T-cell (primary cell): ENCODE data around the gene BRPF1. TPM values are rescaled to one million over a fixed set of nuclear protein-coding genes. Genes with fewer than 3 reads are reported as not detected.

Experiments
- ATAC-seq, 4 experiments: fragments of 200-7000 bp in 3 of 4; fragments of 150-1000 bp in 1 of 4; cut with Tn5 transposase; replicated peaks in 1 of 4; 1 replicate in 3 of 4; 2 replicates in 1 of 4; pipeline ENCODE4 v1.10.0; 2021; ENCODE audit warnings: moderate library complexity in 3 of 4, mild to moderate bottlenecking in 2 of 4, moderate number of reproducible peaks in 1 of 4
- CTCF ChIA-PET, 2 donors: fragments of 300-600 bp; sonication (Branson Sonifier 250); formaldehyde crosslinking; loops; one replicate each; lab custom pipeline; 2022; ENCODE audit warnings: antibody characterized with exemption in 2 of 2; lab: Charles Lee
- POLR2A ChIA-PET, 2 donors: fragments of 300-600 bp; sonication (Branson Sonifier 250); formaldehyde crosslinking; loops; one replicate each; lab custom pipeline; 2022; ENCODE audit warnings: antibody characterized with exemption in 2 of 2; lab: Charles Lee
- DNase-seq, 35 experiments: peaks; one replicate each; pipeline versions ENCODE4 v3.0.0 to v3.0.0-alpha.2; 2013 to 2023
- H3K27ac ChIP-seq: one replicate; pipeline ENCODE4 v1.5.1; 2013; ENCODE audit warnings: low read length
- H3K27me3 ChIP-seq, 2 experiments: replicated peaks in 1 of 2; 1 replicate in 1 of 2; 2 replicates in 1 of 2; pipeline versions ENCODE4 v1.6.1 to v1.7.0; 2013; ENCODE audit warnings: low read length in 1 of 2, mixed read lengths in 1 of 2; ENCODE audit not compliant: control insufficient read depth in 2 of 2, insufficient read depth in 2 of 2; ENCODE audit errors: extremely low read depth in 1 of 2
- H3K36me3 ChIP-seq, 2 donors: 1 replicate in 1 of 2; 2 replicates in 1 of 2; pipeline versions ENCODE4 v1.6.1 to v1.7.0; 2013; ENCODE audit warnings: low read length in 1 of 2; ENCODE audit not compliant: control insufficient read depth in 2 of 2, insufficient read depth in 1 of 2; ENCODE audit errors: extremely low read depth in 1 of 2
- H3K4me1 ChIP-seq, 2 experiments: 1 replicate in 1 of 2; 2 replicates in 1 of 2; pipeline versions ENCODE4 v1.6.1 to v1.7.0; 2013; ENCODE audit warnings: low read length in 2 of 2, mixed read lengths in 1 of 2; ENCODE audit not compliant: insufficient read depth in 2 of 2, control insufficient read depth in 1 of 2; ENCODE audit errors: extremely low read depth in 1 of 2
- H3K4me3 ChIP-seq, 2 donors: 1 replicate in 1 of 2; 2 replicates in 1 of 2; pipeline versions ENCODE4 v1.5.1 to v1.7.0; 2013; ENCODE audit warnings: mild to moderate bottlenecking in 2 of 2, low read length in 1 of 2, moderate library complexity in 1 of 2; ENCODE audit not compliant: control insufficient read depth in 1 of 2; ENCODE audit errors: extremely low read depth in 1 of 2
- H3K9me3 ChIP-seq: 2 replicates; pipeline ENCODE4 v1.7.0; 2013
- H3K27ac Mint-ChIP-seq, 2 donors: one replicate each; pipeline ENCODE4 v1.8.0; 2020 to 2021; ENCODE audit warnings: mild to moderate bottlenecking in 2 of 2, mixed read lengths in 2 of 2
- H3K27me3 Mint-ChIP-seq, 2 donors: one replicate each; pipeline ENCODE4 v1.8.0; 2021 to 2022; ENCODE audit warnings: mixed read lengths in 2 of 2
- H3K36me3 Mint-ChIP-seq: one replicate; pipeline ENCODE4 v1.8.0; 2021; ENCODE audit warnings: mixed read lengths
- H3K4me1 Mint-ChIP-seq, 3 donors: one replicate each; pipeline ENCODE4 v1.8.0; 2020 to 2022; ENCODE audit warnings: mixed read lengths in 3 of 3, mild to moderate bottlenecking in 1 of 3
- H3K4me3 Mint-ChIP-seq, 3 donors: one replicate each; pipeline ENCODE4 v1.8.0; 2020 to 2022; ENCODE audit warnings: mild to moderate bottlenecking in 3 of 3, mixed read lengths in 3 of 3, moderate library complexity in 3 of 3
- H3K9me3 Mint-ChIP-seq, 3 donors: one replicate each; pipeline ENCODE4 v1.8.0; 2020 to 2022; ENCODE audit warnings: mixed read lengths in 3 of 3
- WGBS: methylation state at CpG from one replicate; pipeline ENCODE4 v1.1.5; 2013; ENCODE audit warnings: missing lambda C conversion rate; ENCODE audit not compliant: insufficient coverage; 5-methylcytosine and 5-hydroxymethylcytosine counted together
- total RNA-seq, 35 experiments: library from RNA in 6 of 35; stranded (reverse) in 6 of 35; fragments of 120-200 nt in 1 of 35; gene quantifications; one replicate each; pipeline versions ENCODE4 v1.2.1 to v1.2.4 and lab custom pipeline; 2013 to 2026

BRPF1 gene
- total RNA-seq, 5 donors from 2014 or later (not counting 1 experiment from before 2014, with no cell fraction given): 28.6 to 46.3 (median 39.0) TPM

DNA sequence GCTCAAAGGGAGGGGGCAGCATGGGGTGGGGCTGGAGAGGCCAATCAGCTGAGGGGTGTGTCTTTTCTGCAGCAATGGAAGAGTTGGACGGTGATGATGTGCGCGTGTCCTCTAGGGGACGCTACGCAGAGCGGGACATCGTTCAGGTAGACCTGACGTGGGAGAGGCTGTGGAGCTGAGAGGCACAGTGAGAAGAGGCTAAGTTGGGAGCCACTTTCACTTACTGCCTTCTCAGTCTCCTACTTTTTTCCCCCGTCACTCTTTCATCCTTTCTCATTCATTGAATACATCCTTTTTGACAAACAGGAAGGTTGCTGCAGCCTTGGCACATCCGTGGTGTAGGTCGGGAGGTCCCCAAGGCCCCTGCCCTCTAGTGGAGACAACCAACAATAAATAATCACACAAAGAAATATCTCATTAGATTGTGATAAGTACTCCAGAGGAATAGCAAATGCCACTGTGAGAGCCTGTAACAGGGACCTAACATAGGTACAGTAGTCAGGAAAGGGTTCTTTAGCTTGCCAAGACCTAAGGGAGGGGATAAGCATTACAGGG lies 4.4 kb upstream of the BRPF1 start:
- H3K9me3 ChIP-seq: no peaks in the 10 kb centered on the region
- peaks cover 0 to 3% of the 10 kb centered on the region in 2 donors for H3K27me3 Mint-ChIP-seq
- H3K4me1 ChIP-seq: peaks cover 10 to 21% of the 10 kb centered on the region in 2 experiments
- DNase-seq (peak; percentile 29 to 78 (median 51)), ATAC-seq (peak; percentile 15 to 29 (median 21))
- H3K27ac ChIP-seq: no peak overlapping the region
- no CpG with 5 or more reads among the region's 11 CpGs for WGBS
- H3K4me1 Mint-ChIP-seq: peaks cover 27 to 31% (median 30%) of the 10 kb centered on the region in 3 donors
- H3K27me3 ChIP-seq: peaks cover 0 to 2% of the 10 kb centered on the region in 2 experiments
- H3K36me3 Mint-ChIP-seq: no peaks in the 10 kb centered on the region
- ChIA-PET CTCF (interaction anchor here (0.5 to 1.7 kb wide), 21 partner anchors 9 to 515 kb away, joined by 3 to 8 read pairs (median 4); partner anchors contain the start of genes MTMR14 (in 1 of the 2) and OGG1 (in 1 of the 2)), POLR2A (interaction anchor here in 1 of 2 donors (0.5 kb wide), 1 partner anchor 35 kb away, joined by 3 read pairs; no protein-coding TSS in a partner anchor)
- H3K9me3 Mint-ChIP-seq: no peaks in the 10 kb centered on the region
- peak overlapping the region; percentile 75 to 79 for H3K27ac Mint-ChIP-seq
- H3K4me3 Mint-ChIP-seq: peak overlapping the region; percentile 56 to 72 (median 68)
- H3K4me3 ChIP-seq: peak overlapping the region; percentile 10 to 36
- H3K36me3 ChIP-seq: no peaks in the 10 kb centered on the region

DNA sequence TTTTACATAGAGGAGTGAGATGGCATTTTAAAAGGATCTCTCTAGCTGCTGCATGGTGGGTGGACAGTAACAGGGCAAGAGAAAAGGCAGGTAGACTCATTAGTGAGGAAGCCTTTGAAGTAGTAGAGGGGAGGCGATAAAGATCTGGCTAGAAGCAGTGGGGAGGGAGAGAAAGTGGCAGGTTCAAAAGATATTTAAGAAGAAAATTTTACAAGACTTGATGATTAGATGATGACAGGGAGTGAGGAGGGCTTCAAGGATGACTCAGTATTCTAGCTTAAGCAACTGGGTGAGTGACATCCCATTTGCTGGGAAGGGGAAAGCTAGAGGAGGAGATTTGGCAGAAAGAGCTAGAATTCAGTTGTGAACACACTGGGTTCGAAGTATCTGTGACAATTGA lies 3.8 kb upstream of the BRPF1 start:
- ATAC-seq: no peak
- H3K9me3 ChIP-seq: no peaks in the 10 kb centered on the region
- Mint-ChIP-seq H3K4me1 (peaks cover 33 to 36% (median 36%) of the 10 kb centered on the region in 3 donors), H3K36me3 (no peaks in the 10 kb centered on the region), H3K27ac (peak overlapping the region; percentile 75 to 79), H3K27me3 (peaks cover 0 to 2% of the 10 kb centered on the region in 2 donors), H3K9me3 (no peaks in the 10 kb centered on the region), H3K4me3 (peak overlapping the region in 1 of 3 donors; percentile 56)
- no peak overlapping the region for H3K4me3 ChIP-seq
- peaks cover 0 to 2% of the 10 kb centered on the region in 2 experiments for H3K27me3 ChIP-seq
- ChIA-PET POLR2A (no interaction called here), CTCF (interaction anchor here (0.6 to 1.7 kb wide), 15 partner anchors 9 to 1295 kb away, joined by 3 to 6 read pairs (median 4); partner anchors contain the start of genes MTMR14 (in 1 of the 2) and OGG1 (in 1 of the 2))
- H3K27ac ChIP-seq: no peak overlapping the region
- H3K36me3 ChIP-seq: no peaks in the 10 kb centered on the region
- WGBS: 92% methylated on average over 2 of the region's 2 CpGs
- no peak for DNase-seq
- peaks cover 12 to 27% of the 10 kb centered on the region in 2 experiments for H3K4me1 ChIP-seq

DNA sequence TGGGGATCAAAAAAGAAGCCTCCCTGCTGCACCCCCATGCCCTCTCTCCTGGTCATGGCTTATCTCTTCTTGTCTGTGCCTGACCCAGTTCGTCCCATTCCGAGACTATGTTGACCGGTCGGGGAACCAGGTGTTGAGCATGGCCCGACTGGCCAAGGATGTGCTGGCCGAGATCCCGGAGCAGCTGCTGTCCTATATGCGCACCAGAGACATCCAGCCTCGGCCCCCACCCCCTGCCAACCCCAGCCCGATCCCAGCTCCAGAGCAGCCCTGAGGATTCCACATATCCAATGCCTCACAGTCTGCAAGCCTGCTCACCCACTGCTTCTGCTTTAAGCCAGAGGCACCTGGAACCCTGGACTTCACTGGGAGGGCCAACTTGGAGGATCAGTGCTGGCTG lies 2.1 kb upstream of the BRPF1 start:
- peaks cover 8% of the 10 kb centered on the region for H3K36me3 Mint-ChIP-seq
- ChIA-PET CTCF (no interaction called here), POLR2A (no interaction called here)
- Histone ChIP-seq H3K27ac (no peak overlapping the region), H3K4me3 (no peak overlapping the region), H3K36me3 (peaks cover 0 to 8% of the 10 kb centered on the region in 2 donors), H3K9me3 (no peaks in the 10 kb centered on the region), H3K27me3 (no peaks in the 10 kb centered on the region), H3K4me1 (peaks cover 15 to 43% of the 10 kb centered on the region in 2 experiments)
- WGBS: 93% methylated on average over 9 of the region's 10 CpGs
- H3K27me3 Mint-ChIP-seq: no peaks in the 10 kb centered on the region
- H3K27ac Mint-ChIP-seq: no peak overlapping the region
- peak overlapping the region in 1 of 3 donors; percentile 49 for H3K4me3 Mint-ChIP-seq
- peaks cover 50 to 53% (median 52%) of the 10 kb centered on the region in 3 donors for H3K4me1 Mint-ChIP-seq
- no peaks in the 10 kb centered on the region for H3K9me3 Mint-ChIP-seq
- DNase-seq (no peak), ATAC-seq (no peak)

DNA sequence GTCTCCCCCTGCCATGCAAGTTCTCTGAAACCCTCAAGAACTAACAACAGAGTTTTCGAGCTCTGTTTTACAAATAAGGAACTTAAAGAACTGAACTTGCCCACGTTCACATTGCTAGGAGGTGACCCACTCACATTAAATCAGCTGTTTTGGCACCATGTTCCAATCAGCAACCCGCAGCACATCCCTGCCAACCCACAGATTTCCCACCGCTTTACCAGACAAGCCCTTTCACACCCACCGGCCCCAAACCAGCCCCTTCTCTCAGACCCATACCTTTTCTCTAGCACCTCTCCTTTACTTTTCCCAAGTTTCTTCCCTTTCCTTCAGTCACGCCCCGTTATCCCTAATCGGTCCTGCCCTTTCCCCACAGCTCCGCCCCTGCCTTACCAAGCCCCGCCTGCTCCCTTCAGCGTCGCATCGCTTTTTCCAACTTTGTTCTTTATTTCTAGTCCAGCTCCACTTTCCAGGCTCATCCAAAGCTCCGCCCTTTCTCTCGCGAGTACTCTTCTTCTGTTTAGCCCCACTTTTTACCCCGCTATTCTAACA lies 804 bp upstream of the BRPF1 start:
- CTCF ChIA-PET: interaction anchor here (0.6 to 1.6 kb wide), 6 partner anchors 15 to 353 kb away, joined by 3 to 4 read pairs (median 4); partner anchors contain the start of genes ARPC4 (in 1 of the 2) and MTMR14 (in 1 of the 2)
- Histone ChIP-seq H3K9me3 (no peaks in the 10 kb centered on the region), H3K4me3 (peak overlapping the region; percentile 66 to 68), H3K36me3 (peaks cover 0 to 19% of the 10 kb centered on the region in 2 donors), H3K27me3 (no peaks in the 10 kb centered on the region), H3K27ac (peak overlapping the region; percentile 50), H3K4me1 (peaks cover 15 to 50% of the 10 kb centered on the region in 2 experiments)
- 3% methylated on average over 15 of the region's 17 CpGs for WGBS
- no peaks in the 10 kb centered on the region for H3K9me3 Mint-ChIP-seq
- peak overlapping the region; percentile 83 to 90 (median 87) for H3K4me3 Mint-ChIP-seq
- ATAC-seq: peak; percentile 31 to 49 (median 37)
- peak in 1 of 35 experiments; percentile 8 for DNase-seq
- H3K4me1 Mint-ChIP-seq: peaks cover 56 to 65% (median 62%) of the 10 kb centered on the region in 3 donors
- H3K27me3 Mint-ChIP-seq: no peaks in the 10 kb centered on the region
- H3K36me3 Mint-ChIP-seq: peaks cover 18% of the 10 kb centered on the region
- H3K27ac Mint-ChIP-seq: peak overlapping the region; percentile 93 to 98
- POLR2A ChIA-PET: interaction anchor here in 1 of 2 donors (0.8 kb wide), 1 partner anchor 335 kb away, joined by 9 read pairs; no protein-coding TSS in a partner anchor

DNA sequence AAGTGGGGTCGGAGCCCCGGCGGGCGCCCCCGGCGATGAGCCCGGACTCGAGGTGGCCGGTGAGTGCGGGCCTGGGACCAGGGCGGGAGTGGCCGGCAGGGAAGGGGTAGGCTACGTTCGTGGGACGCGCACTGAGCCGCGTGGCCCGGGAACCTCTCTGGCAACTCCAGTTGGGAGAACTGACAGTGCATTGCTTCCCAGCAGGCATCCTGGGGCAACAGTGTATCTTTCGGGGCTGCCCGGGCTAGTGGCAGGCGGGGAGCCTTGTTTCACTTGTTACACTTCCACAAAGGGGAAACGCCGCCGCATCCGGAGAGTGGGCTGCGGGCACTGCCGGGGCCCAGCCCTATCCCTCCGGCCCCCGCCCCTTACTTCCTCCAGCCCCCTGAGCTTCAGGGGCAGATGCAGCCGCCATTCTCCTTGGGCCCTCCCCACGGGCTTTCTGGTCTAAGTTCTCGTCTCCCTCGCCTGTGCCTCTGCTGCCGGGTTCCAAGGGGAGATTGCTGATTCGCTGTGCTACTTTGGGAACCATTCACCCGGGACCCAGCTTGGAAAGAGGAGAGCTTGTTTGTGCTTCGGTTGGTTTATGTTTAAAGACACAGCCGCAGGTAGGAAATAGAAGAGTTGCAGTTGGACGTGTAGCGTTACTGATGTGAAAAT lies 675 bp downstream of the BRPF1 start:
- Mint-ChIP-seq H3K27ac (peak overlapping the region; percentile 92 to 93), H3K4me1 (peaks cover 60 to 65% (median 64%) of the 10 kb centered on the region in 3 donors), H3K36me3 (peaks cover 28% of the 10 kb centered on the region), H3K9me3 (no peaks in the 10 kb centered on the region), H3K4me3 (peak overlapping the region; percentile 83 to 91 (median 83)), H3K27me3 (no peaks in the 10 kb centered on the region)
- peaks cover 0 to 31% of the 10 kb centered on the region in 2 donors for H3K36me3 ChIP-seq
- no peaks in the 10 kb centered on the region for H3K27me3 ChIP-seq
- DNase-seq: peak in 31 of 35 experiments; percentile 12 to 55 (median 32)
- no peak for ATAC-seq
- no peaks in the 10 kb centered on the region for H3K9me3 ChIP-seq
- peak overlapping the region; percentile 79 for H3K27ac ChIP-seq
- peak overlapping the region; percentile 66 to 90 for H3K4me3 ChIP-seq
- CTCF ChIA-PET: interaction anchor here in 1 of 2 donors (0.9 kb wide), 1 partner anchor 18 kb away, joined by 4 read pairs; no protein-coding TSS in a partner anchor
- peaks cover 12 to 47% of the 10 kb centered on the region in 2 experiments for H3K4me1 ChIP-seq
- WGBS: under 1% methylated on average over 41 of the region's 41 CpGs
- POLR2A ChIA-PET: no interaction called here

DNA sequence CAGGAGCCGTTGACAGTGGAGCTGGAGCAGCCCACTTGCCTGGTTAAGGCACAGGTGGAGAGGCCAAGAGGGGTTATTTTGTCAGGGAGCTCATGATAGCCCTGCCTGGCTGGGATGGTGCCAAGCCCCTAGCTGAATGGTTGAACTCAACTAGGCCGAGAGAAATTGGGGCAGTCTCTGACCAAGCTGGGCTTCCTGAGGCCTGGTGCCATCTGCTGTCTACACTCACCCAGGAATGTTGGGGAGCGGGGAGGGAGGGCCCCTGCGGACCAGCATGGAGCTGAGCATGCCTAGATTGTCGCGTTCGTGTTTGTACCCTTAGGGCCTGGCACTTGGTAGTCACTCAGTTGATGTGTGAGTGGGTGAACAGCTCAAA lies 1.2 kb downstream of the BRPF1 start:
- no peaks in the 10 kb centered on the region for H3K9me3 Mint-ChIP-seq

More for the DNA sequence above, 1.2 kb downstream of the BRPF1 start:
- CTCF ChIA-PET: interaction anchor here (0.9 to 1.3 kb wide), 2 partner anchors 17 kb away, joined by 4 to 5 read pairs; partner anchors contain the start of gene OGG1 (in 1 of the 2)
- Histone ChIP-seq H3K27me3 (no peaks in the 10 kb centered on the region), H3K4me3 (peak overlapping the region; percentile 66 to 90), H3K36me3 (peaks cover 0 to 36% of the 10 kb centered on the region in 2 donors), H3K9me3 (no peaks in the 10 kb centered on the region), H3K4me1 (peaks cover 9 to 42% of the 10 kb centered on the region in 2 experiments), H3K27ac (peak overlapping the region; percentile 79)
- no peaks in the 10 kb centered on the region for H3K27me3 Mint-ChIP-seq
- H3K4me3 Mint-ChIP-seq: peak overlapping the region; percentile 83 to 91 (median 83)
- peak overlapping the region; percentile 92 to 93 for H3K27ac Mint-ChIP-seq
- peaks cover 28% of the 10 kb centered on the region for H3K36me3 Mint-ChIP-seq
- H3K4me1 Mint-ChIP-seq: peaks cover 55 to 61% (median 60%) of the 10 kb centered on the region in 3 donors
- POLR2A ChIA-PET: no interaction called here
- DNase-seq (no peak), ATAC-seq (no peak)
- 10% methylated on average over 2 of the region's 7 CpGs for WGBS
